SK-N-SH (cell line): ENCODE measurements around the gene CDH22. TPM values are rescaled to one million over a fixed set of nuclear protein-coding genes. Genes with fewer than 3 reads are reported as not detected.

Experiments
- CTCF ChIA-PET: fragments of 300-600, 350-600 bp; formaldehyde crosslinking; extraction: SDS; loops from one replicate; lab custom pipeline; 2021; lab: Yijun Ruan, JAX
- POLR2A ChIA-PET: fragments of 350-600 bp; sonication (Branson Sonifier 250); formaldehyde crosslinking; extraction: SDS; loops from one replicate; lab custom pipeline; 2020; ENCODE audit warnings: antibody characterized with exemption, inconsistent platforms; lab: Yijun Ruan, JAX
- DNase-seq: peaks from one replicate; pipeline ENCODE4 v3.0.0; 2012
- H2AFZ ChIP-seq: fragments of 200-600 bp; sonication (generic); 2 replicates; pipeline ENCODE4 v1.8.1; 2016; ENCODE audit warnings: antibody characterized with exemption, mild to moderate bottlenecking, low read depth
- H3F3A ChIP-seq: fragments of 200-600 bp; sonication (generic); replicated peaks from 2 replicates; pipeline ENCODE3; 2016; ENCODE audit warnings: antibody characterized with exemption, mild to moderate bottlenecking; ENCODE audit not compliant: insufficient read depth
- H3K27ac ChIP-seq, 2 experiments: fragments of 200-500 bp in 1 of 2; fragments of 200-600 bp in 1 of 2; sonication (Bioruptor generic) in 1 of 2; sonication (generic), shearing (Covaris generic) in 1 of 2; 2 replicates each; pipeline versions ENCODE4 v1.5.1 to v1.6.1; 2014 to 2016; ENCODE audit warnings: low read depth in 2 of 2, inconsistent platforms in 1 of 2, low read length in 1 of 2, mild to moderate bottlenecking in 1 of 2, mixed read lengths in 1 of 2
- H3K27me3 ChIP-seq: fragments of 200-600 bp; sonication (generic), shearing (Covaris generic); 2 replicates; pipeline ENCODE4 v1.6.1; 2016; ENCODE audit warnings: mixed run types; ENCODE audit not compliant: insufficient read depth
- H3K36me3 ChIP-seq, 2 experiments: fragments of 200-500 bp in 1 of 2; fragments of 200-600 bp in 1 of 2; sonication (Bioruptor generic) in 1 of 2; sonication (generic) in 1 of 2; replicated peaks in 1 of 2; 2 replicates each; pipeline versions ENCODE3 to v1.5.1; 2014 to 2016; ENCODE audit warnings: low read length in 1 of 2, mild to moderate bottlenecking in 1 of 2; ENCODE audit not compliant: insufficient read depth in 2 of 2, control insufficient read depth in 1 of 2
- H3K4me1 ChIP-seq, 2 experiments: fragments of 200-500 bp in 1 of 2; fragments of 200-600 bp in 1 of 2; sonication (Bioruptor generic) in 1 of 2; sonication (generic), shearing (Covaris generic) in 1 of 2; 2 replicates each; pipeline versions ENCODE4 v1.5.1 to v1.6.1; 2014 to 2016; ENCODE audit warnings: low read depth in 1 of 2, low read length in 1 of 2, mixed run types in 1 of 2; ENCODE audit not compliant: insufficient read depth in 2 of 2, control insufficient read depth in 1 of 2
- H3K4me2 ChIP-seq: fragments of 200-600 bp; sonication (generic), shearing (Covaris generic); 2 replicates; pipeline ENCODE4 v1.6.1; 2017; ENCODE audit warnings: mixed run types
- H3K4me3 ChIP-seq, 2 experiments: fragments of 200-500 bp in 1 of 2; fragments of 200-600 bp in 1 of 2; sonication (Bioruptor generic) in 1 of 2; sonication (generic), shearing (Covaris generic) in 1 of 2; 2 replicates each; pipeline versions ENCODE4 v1.5.1 to v1.8.1; 2014 to 2016; ENCODE audit warnings: low read depth in 2 of 2, inconsistent platforms in 1 of 2, low read length in 1 of 2, mild to moderate bottlenecking in 1 of 2, mixed read lengths in 1 of 2, moderate library complexity in 1 of 2
- H3K79me2 ChIP-seq: fragments of 200-600 bp; sonication (generic); 2 replicates; pipeline ENCODE4 v1.8.1; 2017; ENCODE audit warnings: mild to moderate bottlenecking; ENCODE audit not compliant: insufficient read depth
- H3K9ac ChIP-seq: fragments of 200-600 bp; sonication (generic); 2 replicates; pipeline ENCODE4 v1.6.1; 2017; ENCODE audit warnings: mixed run types
- H3K9me2 ChIP-seq: fragments of 200-600 bp; sonication (generic); 2 replicates; pipeline ENCODE4 v1.6.1; 2017; ENCODE audit warnings: mixed run types
- H3K9me3 ChIP-seq: fragments of 200-600 bp; sonication (generic); 2 replicates; pipeline ENCODE4 v1.6.1; 2017; ENCODE audit warnings: mixed run types, mild to moderate bottlenecking, moderate library complexity
- H4K20me1 ChIP-seq: fragments of 200-600 bp; sonication (generic); 2 replicates; pipeline ENCODE4 v1.6.1; 2017; ENCODE audit warnings: mild to moderate bottlenecking, mixed run types; ENCODE audit not compliant: insufficient read depth
- EP300 ChIP-seq, 2 experiments: IDR thresholded peaks; 2 replicates each; pipeline versions ENCODE4 v1.4.0 to v1.6.1; 2012; ENCODE audit warnings: borderline replicate concordance in 1 of 2, low read depth in 1 of 2, low read length in 1 of 2
- EZH2phosphoT487 ChIP-seq: fragments of 200-600 bp; sonication (generic); IDR thresholded peaks from 2 replicates; pipeline ENCODE4 v1.6.1; 2017; ENCODE audit warnings: low read depth, mixed run types, mild to moderate bottlenecking, antibody characterized with exemption, moderate library complexity, borderline replicate concordance
- FOSL2 ChIP-seq: IDR thresholded peaks from 2 replicates; pipeline ENCODE4 v1.4.0; 2012; ENCODE audit warnings: low read depth, mild to moderate bottlenecking, moderate library complexity, borderline replicate concordance
- FOXJ3 ChIP-seq: sonication (generic); formaldehyde crosslinking; IDR thresholded peaks from 2 replicates; pipeline ENCODE4 v1.5.1; 2020; ENCODE audit warnings: mild to moderate bottlenecking, missing genetic modification reagents
- GABPA ChIP-seq: IDR thresholded peaks from 2 replicates; pipeline ENCODE4 v1.4.0; 2012; ENCODE audit warnings: low read depth, mild to moderate bottlenecking
- GATA2 ChIP-seq: sonication (generic); formaldehyde crosslinking; IDR thresholded peaks from 2 replicates; pipeline ENCODE4 v1.5.0; 2020; ENCODE audit warnings: mild to moderate bottlenecking, missing genetic modification reagents
- IRF3 ChIP-seq: fragments of 150-350 bp; IDR thresholded peaks from 2 replicates; pipeline ENCODE4 v1.6.1; 2016; ENCODE audit warnings: mild to moderate bottlenecking, low read depth, low read length
- JUND ChIP-seq: IDR thresholded peaks from 2 replicates; pipeline ENCODE4 v1.4.0; 2012
- MEF2A ChIP-seq: IDR thresholded peaks from 2 replicates; pipeline ENCODE4 v1.4.0; 2012; ENCODE audit warnings: low read depth, borderline replicate concordance
- NFIC ChIP-seq: IDR thresholded peaks from 2 replicates; pipeline ENCODE4 v1.4.0; 2012; ENCODE audit warnings: borderline replicate concordance
- NRF1 ChIP-seq: IDR thresholded peaks from 2 replicates; pipeline ENCODE4 v1.6.1; 2012; ENCODE audit warnings: low read depth, mild to moderate bottlenecking, low read length
- SMC3 ChIP-seq: IDR thresholded peaks from 2 replicates; pipeline ENCODE4 v1.6.1; 2012; ENCODE audit warnings: low read depth, low read length, improper control_type of control experiment
- TCF12 ChIP-seq: IDR thresholded peaks from 2 replicates; pipeline ENCODE4 v1.4.0; 2012
- ZBTB33 ChIP-seq: IDR thresholded peaks from 2 replicates; pipeline ENCODE4 v1.4.0; 2012; ENCODE audit warnings: low read depth, borderline replicate concordance
- WGBS: methylation state at CpG from one replicate; pipeline ENCODE4 v1.1.6; 2017; ENCODE audit warnings: low lambda C conversion rate; 5-methylcytosine and 5-hydroxymethylcytosine counted together
- polyA plus RNA-seq, 3 experiments: library from polyadenylated mRNA; depleted of rRNA; stranded (reverse); fragments of >200 nt; gene quantifications; 2 replicates each; pipeline ENCODE4 v1.2.3, GENCODE V29; 2012
- TF ChIP-seq, protein P1 (sequence below): IDR thresholded peaks from 2 replicates; pipeline ENCODE4; 2012

CDH22 gene
- polyA plus RNA-seq, 1 of the 3 experiments (the other 2 are of a cell fraction) = not detected

DNA sequence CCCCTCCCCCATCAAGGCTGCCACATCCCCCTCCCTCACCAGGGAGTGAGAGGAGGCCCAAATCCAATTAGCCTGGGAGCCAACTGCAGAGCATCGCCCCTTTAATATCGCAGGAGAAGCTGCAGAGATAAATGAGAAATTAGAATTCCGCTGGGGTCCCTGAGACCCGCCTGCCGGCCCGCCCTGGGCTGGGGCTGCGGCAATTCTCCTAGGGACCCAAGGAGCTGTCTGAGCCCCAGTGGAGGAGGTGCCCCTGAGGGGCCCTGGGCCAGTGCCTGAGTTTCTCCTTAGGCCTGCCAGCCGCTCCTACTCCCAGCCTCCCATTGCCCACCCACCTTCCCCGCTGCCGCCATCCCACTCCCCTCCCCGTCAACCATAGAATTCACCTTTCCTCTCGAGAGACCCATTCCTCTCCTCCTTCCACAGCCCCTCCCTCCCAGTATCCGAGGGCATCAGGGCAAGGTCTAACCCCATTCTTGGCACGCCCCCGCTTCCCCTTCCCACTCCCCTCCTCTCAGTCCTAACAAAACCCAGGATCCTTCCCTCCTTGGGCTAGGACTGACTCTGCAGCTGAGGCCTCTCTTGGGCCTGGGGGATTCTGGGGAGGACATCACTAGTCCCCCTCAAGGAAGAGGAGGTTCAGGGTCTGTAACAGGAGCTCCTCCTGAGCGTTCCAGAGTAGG, 20.0 kb upstream of the CDH22 start:
- DNase-seq = no peak
- Histone ChIP-seq H3K79me2 (no peaks in the 10 kb centered on the region), H3K36me3 (no peaks in the 10 kb centered on the region), H3K4me3 (no peak overlapping the region), H3K4me1 (peaks cover 0 to 51% of the 10 kb centered on the region in 2 experiments; a peak in 2 of 4 replicates), H3F3A (no peaks in the 10 kb centered on the region), H3K4me2 (no peak overlapping the region), H2AFZ (no peak overlapping the region), H3K9me3 (no peaks in the 10 kb centered on the region), H3K27me3 (0 out of 2 replicates have a peak, but pooled peaks cover 7% of the 10 kb centered on the region), H3K9me2 (no peaks in the 10 kb centered on the region), H3K27ac (no peak overlapping the region), H3K9ac (no peak overlapping the region), H4K20me1 (no peaks in the 10 kb centered on the region)
- no peak for TF ChIP-seq NFIC
- no peak for TF ChIP-seq EZH2phosphoT487
- TF ChIP-seq FOSL2 = no peak
- no peak for TF ChIP-seq JUND
- TF ChIP-seq FOXJ3 (CRISPR knock-in tag) = no peak
- TF ChIP-seq ZBTB33 = no peak
- TF ChIP-seq MEF2A = no peak
- TF ChIP-seq GATA2 = no peak
- TF ChIP-seq IRF3 = no peak
- TF ChIP-seq TCF12 = no peak
- TF ChIP-seq EP300 (IDR thresholded peaks at IDR 0.05; ENCODE audit: borderline replicate concordance in 1 of 2, low read depth in 1 of 2, low read length in 1 of 2) = no peak
- TF ChIP-seq SMC3 = no peak
- TF ChIP-seq, protein P1, sequence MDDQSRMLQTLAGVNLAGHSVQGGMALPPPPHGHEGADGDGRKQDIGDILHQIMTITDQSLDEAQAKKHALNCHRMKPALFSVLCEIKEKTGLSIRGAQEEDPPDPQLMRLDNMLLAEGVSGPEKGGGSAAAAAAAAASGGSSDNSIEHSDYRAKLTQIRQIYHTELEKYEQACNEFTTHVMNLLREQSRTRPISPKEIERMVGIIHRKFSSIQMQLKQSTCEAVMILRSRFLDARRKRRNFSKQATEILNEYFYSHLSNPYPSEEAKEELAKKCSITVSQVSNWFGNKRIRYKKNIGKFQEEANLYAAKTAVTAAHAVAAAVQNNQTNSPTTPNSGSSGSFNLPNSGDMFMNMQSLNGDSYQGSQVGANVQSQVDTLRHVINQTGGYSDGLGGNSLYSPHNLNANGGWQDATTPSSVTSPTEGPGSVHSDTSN = no peak
- no peak for TF ChIP-seq NRF1
- TF ChIP-seq GABPA = no peak
- ChIA-PET POLR2A (no interaction called here), CTCF (interaction anchor here (0.9 to 6.3 kb wide), 4 partner anchors 20 to 200 kb away, joined by 3 to 54 read pairs (median 16); no protein-coding TSS in a partner anchor)
- 46% methylated on average over 8 of the region's 16 CpGs for WGBS
